ENCODE results near the gene OSBP2. TPM values are rescaled to one million over a fixed set of nuclear protein-coding genes. Genes with fewer than 3 reads are reported as not detected.

The OSBP2 gene
- total RNA-seq, 4 donors from 2014 or later: 0.35 to 3.5 (median 1.8) TPM

DNA sequence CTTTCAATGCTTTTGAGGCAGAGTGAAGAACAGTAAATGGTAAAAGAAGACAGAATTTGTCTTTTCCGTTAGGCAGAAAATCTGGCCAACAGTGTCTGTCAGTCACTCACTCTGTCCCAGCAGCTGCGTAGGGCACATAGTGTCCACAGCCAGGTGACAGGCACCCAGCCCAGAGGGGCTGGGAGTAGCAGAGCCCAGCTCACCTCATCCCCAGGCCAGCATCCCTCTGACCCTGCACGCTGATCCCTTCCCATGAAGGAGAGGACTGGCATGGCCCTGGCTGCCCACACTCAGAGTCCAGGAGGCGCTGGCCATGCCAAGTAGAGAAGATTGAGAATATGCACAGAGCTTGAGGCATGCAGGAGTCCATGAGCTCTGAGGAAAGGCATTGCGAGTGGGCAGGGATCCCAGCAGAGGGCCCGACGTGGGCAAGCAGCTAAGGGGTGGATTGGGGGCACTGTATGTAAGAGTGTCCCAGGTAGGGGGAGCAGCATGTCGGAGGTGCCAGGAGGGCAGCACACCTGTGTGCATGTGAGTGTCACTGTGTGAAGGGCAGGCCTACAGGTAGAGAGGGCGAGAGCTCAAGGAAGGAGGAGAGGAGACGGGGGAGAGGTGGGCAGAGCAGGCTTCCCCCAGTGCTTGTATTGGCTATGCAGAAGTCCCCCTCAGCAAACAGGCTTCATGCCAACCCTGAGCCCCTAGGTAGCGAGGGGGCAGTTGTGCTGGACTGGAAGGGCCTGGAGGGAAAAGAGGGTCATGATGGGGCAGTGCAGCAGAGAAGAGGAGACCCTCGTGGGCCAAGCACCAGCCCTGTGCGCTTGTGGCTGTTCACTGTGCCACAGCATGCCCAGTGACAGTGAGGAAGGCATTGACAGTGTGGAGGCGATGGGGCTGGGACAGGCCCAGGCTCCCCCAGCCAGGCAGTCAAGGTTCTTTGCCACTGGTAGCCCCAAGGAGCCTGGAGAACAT, 133.8 kb downstream of the OSBP2 start:
- Histone ChIP-seq H3K36me3 (no peaks in the 10 kb centered on the region), H3K4me3 (no peak overlapping the region), H3K27ac (no peak overlapping the region), H3K27me3 (peaks cover 33% of the 10 kb centered on the region), H3K4me1 (no peaks in the 10 kb centered on the region), H3K9me3 (no peaks in the 10 kb centered on the region)
- 80 to 96% methylated on average over 8 to 9 of the region's 14 CpGs for WGBS, 2 donors (ENCODE audit: low coverage in 1 of 2)
- ATAC-seq: no peak
- TF ChIP-seq EP300 (IDR thresholded peaks at IDR 0.05) (no peak), CTCF (IDR thresholded peaks at IDR 0.05) (no peak), POLR2A (IDR thresholded peaks at IDR 0.05) (no peak), POLR2AphosphoS5 (IDR thresholded peaks at IDR 0.05) (no peak)

DNA sequence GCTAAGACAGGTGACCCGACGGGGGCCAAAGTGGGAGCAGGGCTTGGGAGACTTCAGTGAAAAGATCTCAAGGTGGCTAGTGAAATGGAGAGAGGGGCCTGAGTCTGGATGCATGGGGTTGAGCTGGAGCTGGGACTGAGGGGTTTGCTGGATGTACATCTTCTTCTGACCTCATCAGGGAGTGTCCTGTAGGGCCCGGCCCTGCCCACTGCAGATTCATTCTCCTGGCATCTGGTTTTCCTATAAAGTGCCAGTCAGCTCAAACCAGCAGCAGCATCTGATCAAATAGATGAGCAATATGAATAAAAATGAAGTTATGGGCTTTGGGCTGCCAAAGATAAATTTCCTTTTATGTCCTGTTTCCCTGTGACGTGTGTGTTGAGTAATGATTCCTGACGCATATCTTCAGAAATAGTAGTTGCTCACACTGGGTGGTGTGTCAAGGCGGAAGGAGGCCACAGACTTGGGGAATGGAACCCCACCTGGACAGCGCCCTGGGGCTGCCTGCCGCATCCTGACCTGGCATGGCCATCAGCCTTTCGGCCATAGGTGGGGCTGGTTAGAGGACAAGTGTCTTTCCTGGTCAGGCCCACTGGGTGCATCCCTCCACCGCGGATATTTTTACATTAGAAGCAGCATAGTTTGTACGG, 135.4 kb downstream of the OSBP2 start:
- WGBS, 2 donors (ENCODE audit: low coverage in 1 of 2): 63 to 64% methylated on average over 3 of the region's 12 CpGs
- no peak for TF ChIP-seq POLR2A (IDR thresholded peaks at IDR 0.05)
- TF ChIP-seq EP300 (IDR thresholded peaks at IDR 0.05): no peak
- TF ChIP-seq CTCF (IDR thresholded peaks at IDR 0.05): no peak
- no peak for TF ChIP-seq POLR2AphosphoS5 (IDR thresholded peaks at IDR 0.05)
- Histone ChIP-seq H3K9me3 (no peaks in the 10 kb centered on the region), H3K4me3 (no peak overlapping the region), H3K27me3 (peaks cover 19% of the 10 kb centered on the region), H3K27ac (no peak overlapping the region), H3K4me1 (no peaks in the 10 kb centered on the region), H3K36me3 (no peaks in the 10 kb centered on the region)
- no peak for ATAC-seq

DNA sequence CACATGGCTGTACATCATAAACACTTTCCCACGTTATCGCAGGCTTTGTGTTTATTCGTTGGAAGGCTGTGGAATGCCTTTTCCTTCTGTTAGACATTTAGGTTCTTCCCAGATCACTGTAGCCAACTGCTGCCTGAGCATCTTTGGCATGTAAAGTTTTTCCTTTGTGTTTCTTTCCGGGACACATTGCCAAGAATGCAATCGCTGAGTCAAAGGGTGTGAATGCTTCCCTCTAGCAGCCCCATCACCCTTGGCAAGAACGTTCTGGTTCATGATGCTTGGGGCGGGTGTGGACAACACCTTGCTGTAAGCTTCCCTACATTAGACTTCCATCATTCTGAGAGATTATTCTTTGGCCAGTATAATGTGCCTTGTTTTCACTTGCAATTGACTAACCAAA, 136.2 kb downstream of the OSBP2 start:
- 4 to 19% methylated on average over 5 to 7 of the region's 7 CpGs for WGBS, 2 donors (ENCODE audit: low coverage in 1 of 2)
- no peak for ATAC-seq

DNA sequence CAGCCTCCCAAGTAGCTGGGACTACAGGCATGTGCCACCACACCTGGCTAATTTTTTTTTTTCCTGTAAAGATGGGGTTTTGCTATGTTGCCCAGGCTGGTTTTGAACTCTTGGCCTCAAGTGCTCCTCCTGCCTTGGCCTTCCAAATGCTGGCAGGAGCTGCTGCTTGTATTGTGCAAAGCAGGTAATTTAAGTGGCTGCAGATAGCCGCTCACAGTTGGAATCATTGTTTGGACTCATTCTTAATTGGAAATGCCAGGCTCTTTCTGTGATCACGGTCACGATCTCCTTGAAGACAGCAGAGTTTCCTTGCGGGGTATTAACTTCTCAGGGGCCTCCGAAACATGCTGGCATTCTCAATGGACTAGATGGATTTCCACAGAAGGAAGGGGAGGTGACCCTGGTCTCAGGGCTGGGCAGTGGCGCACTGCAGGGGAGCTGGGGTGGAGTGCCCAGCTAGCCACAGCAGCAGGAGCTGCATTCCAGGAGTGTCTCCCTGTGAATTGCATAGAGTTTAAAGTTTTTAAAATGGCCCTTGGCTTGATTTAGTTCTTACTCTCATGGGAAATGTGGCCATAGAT, 137.8 kb downstream of the OSBP2 start:
- TF ChIP-seq POLR2AphosphoS5 (IDR thresholded peaks at IDR 0.05): no peak
- no peak for TF ChIP-seq POLR2A (IDR thresholded peaks at IDR 0.05)
- no peak for ATAC-seq
- Histone ChIP-seq H3K27ac (no peak overlapping the region), H3K4me1 (no peaks in the 10 kb centered on the region), H3K36me3 (no peaks in the 10 kb centered on the region), H3K9me3 (no peaks in the 10 kb centered on the region), H3K27me3 (peaks cover 13% of the 10 kb centered on the region), H3K4me3 (no peak overlapping the region)
- WGBS, 2 donors (ENCODE audit: low coverage in 1 of 2): 93% methylated on average over 4 of the region's 6 CpGs; no CpG with 5 or more reads in 1 of the 2 donors

More for the DNA sequence above, 136.2 kb downstream of the OSBP2 start:
- H3K27me3 ChIP-seq: peaks cover 13% of the 10 kb centered on the region
- TF ChIP-seq CTCF (IDR thresholded peaks at IDR 0.05): no peak
- TF ChIP-seq EP300 (IDR thresholded peaks at IDR 0.05): no peak
- no peak for TF ChIP-seq POLR2A (IDR thresholded peaks at IDR 0.05)
- TF ChIP-seq POLR2AphosphoS5 (IDR thresholded peaks at IDR 0.05): no peak
- no peak overlapping the region for H3K4me3 ChIP-seq
- H3K36me3 ChIP-seq: no peaks in the 10 kb centered on the region
- H3K27ac ChIP-seq: no peak overlapping the region
- no peaks in the 10 kb centered on the region for H3K4me1 ChIP-seq
- H3K9me3 ChIP-seq: no peaks in the 10 kb centered on the region

- no peaks in the 10 kb centered on the region for H3K36me3 ChIP-seq
- WGBS, 2 donors (ENCODE audit: low coverage in 1 of 2): 90 to 100% methylated on average over 1 to 2 of the region's 2 CpGs
- H3K4me3 ChIP-seq: no peak overlapping the region
- no peak for ATAC-seq
- H3K4me1 ChIP-seq: no peaks in the 10 kb centered on the region
- peaks cover 11% of the 10 kb centered on the region for H3K27me3 ChIP-seq
- peaks cover 0 to 5% (median 0%) of the 10 kb centered on the region in 3 donors for H3K9me3 ChIP-seq
- TF ChIP-seq CTCF (IDR thresholded peaks at IDR 0.05) (no peak), POLR2A (IDR thresholded peaks at IDR 0.05) (no peak), EP300 (IDR thresholded peaks at IDR 0.05) (no peak), POLR2AphosphoS5 (IDR thresholded peaks at IDR 0.05) (no peak)
- H3K27ac ChIP-seq: no peak overlapping the region
Measured at GRCh38 chr22:30833322-30833721, 138.6 kb downstream of the OSBP2 start.
